Endodermal cell (in vitro differentiated cells): ENCODE measurements around the gene SLC4A8. TPM values are rescaled to one million over a fixed set of nuclear protein-coding genes. Genes with fewer than 3 reads are reported as not detected.

ENCODE experiments used
- DNase-seq: peaks from one replicate; pipeline ENCODE4 v3.0.0-alpha.2; 2017
- H3K27ac ChIP-seq: 2 replicates; pipeline ENCODE4 v1.5.1; 2013; ENCODE audit warnings: mild to moderate bottlenecking, low read depth, low read length, moderate library complexity
- H3K27me3 ChIP-seq: 2 replicates; pipeline ENCODE4 v1.6.1; 2013; ENCODE audit warnings: mild to moderate bottlenecking, low read length, moderate library complexity; ENCODE audit not compliant: insufficient read depth, control insufficient read depth, poor library complexity, severe bottlenecking
- H3K36me3 ChIP-seq: 2 replicates; pipeline ENCODE4 v1.7.0; 2013; ENCODE audit warnings: mild to moderate bottlenecking, low read length, moderate library complexity; ENCODE audit not compliant: control insufficient read depth, insufficient read depth
- H3K4me1 ChIP-seq: one replicate; pipeline ENCODE4 v1.7.0; 2013; ENCODE audit warnings: low read length; ENCODE audit not compliant: control insufficient read depth, insufficient read depth
- H3K4me3 ChIP-seq: 2 replicates; pipeline ENCODE4 v1.5.1; 2013; ENCODE audit warnings: mild to moderate bottlenecking, low read length, moderate library complexity
- H3K9ac ChIP-seq: 2 replicates; pipeline ENCODE4 v1.6.1; 2013; ENCODE audit warnings: mild to moderate bottlenecking, low read length, moderate library complexity; ENCODE audit not compliant: poor library complexity, severe bottlenecking; ENCODE audit errors: extremely low read depth
- H3K9me3 ChIP-seq: 2 replicates; pipeline ENCODE4 v1.6.1; 2013; ENCODE audit warnings: mild to moderate bottlenecking, low read length, moderate library complexity; ENCODE audit not compliant: control insufficient read depth
- H3K27ac Mint-ChIP-seq: 2 replicates; pipeline ENCODE4 v1.8.0; 2020; ENCODE audit warnings: mixed read lengths
- H3K27me3 Mint-ChIP-seq: 2 replicates; pipeline ENCODE4 v1.8.0; 2021; ENCODE audit warnings: mild to moderate bottlenecking, mixed read lengths; ENCODE audit not compliant: insufficient read depth
- H3K36me3 Mint-ChIP-seq: 2 replicates; pipeline ENCODE4 v1.8.0; 2020; ENCODE audit warnings: low read depth, mixed read lengths
- H3K4me1 Mint-ChIP-seq: 2 replicates; pipeline ENCODE4 v1.8.0; 2020; ENCODE audit warnings: mixed read lengths
- H3K4me3 Mint-ChIP-seq: 2 replicates; pipeline ENCODE4 v1.8.0; 2020; ENCODE audit warnings: mild to moderate bottlenecking, moderate library complexity, mixed read lengths
- H3K9me3 Mint-ChIP-seq: 2 replicates; pipeline ENCODE4 v1.8.0; 2020; ENCODE audit warnings: mild to moderate bottlenecking, mixed read lengths
- CTCF ChIP-seq: fragments of 200-600 bp; sonication (generic); conservative IDR thresholded peaks from 2 replicates; pipeline ENCODE4 v1.5.0; 2021; ENCODE audit warnings: antibody characterized with exemption, mild to moderate bottlenecking
- WGBS, 2 experiments: methylation state at CpG; one replicate each; pipeline versions ENCODE4 v1.1.5 to v1.1.7; 2013; ENCODE audit warnings: missing lambda C conversion rate in 2 of 2, mixed read lengths in 1 of 2; ENCODE audit not compliant: insufficient coverage in 1 of 2, insufficient read length in 1 of 2; 5-methylcytosine and 5-hydroxymethylcytosine counted together
- total RNA-seq, 2 donors: library from RNA; stranded (reverse); fragmentation: NEBNext Ultra II Directional in 1 of 2; extraction: Animal tissue kit (Norgen Biotek cat#: 25700) in 1 of 2; gene quantifications; 2 replicates in 1 of 2; 3 replicates in 1 of 2; pipeline ENCODE4 v1.2.1, GENCODE V29; 2021

The SLC4A8 gene
- total RNA-seq, 2 donors from 2014 or later = 25.8 to 26.4 TPM

- H3K4me1 ChIP-seq = peaks cover 13% of the 10 kb centered on the region
- H3K4me3 ChIP-seq = no peak overlapping the region
- Mint-ChIP-seq H3K27me3 (no peaks in the 10 kb centered on the region), H3K4me3 (no peak overlapping the region), H3K9me3 (peaks cover 12% of the 10 kb centered on the region), H3K27ac (peak overlapping the region; percentile 48), H3K36me3 (peaks cover 6% of the 10 kb centered on the region), H3K4me1 (peaks cover 66% of the 10 kb centered on the region)
- WGBS, 2 experiments = 90 to 92% methylated on average over 4 of the region's 4 CpGs
- no peaks in the 10 kb centered on the region for H3K36me3 ChIP-seq
- DNase-seq = no peak
- no peaks in the 10 kb centered on the region for H3K9me3 ChIP-seq
- no peaks in the 10 kb centered on the region for H3K27me3 ChIP-seq
- no peak overlapping the region for H3K27ac ChIP-seq
- H3K9ac ChIP-seq = no peak overlapping the region
- no peak for TF ChIP-seq CTCF
These were observed 3.6 kb downstream of the SLC4A8 start for GRCh38 chr12:51428256-51428655.

GRCh38 chr12:51429700-51430099 lies 5.1 kb downstream of the SLC4A8 start:
- no peak for DNase-seq
- Histone ChIP-seq H3K4me1 (peaks cover 13% of the 10 kb centered on the region), H3K4me3 (no peak overlapping the region), H3K27ac (no peak overlapping the region), H3K9ac (no peak overlapping the region), H3K27me3 (no peaks in the 10 kb centered on the region), H3K9me3 (no peaks in the 10 kb centered on the region), H3K36me3 (no peaks in the 10 kb centered on the region)
- H3K9me3 Mint-ChIP-seq = peaks cover 8% of the 10 kb centered on the region
- H3K27ac Mint-ChIP-seq = no peak overlapping the region
- peaks cover 75% of the 10 kb centered on the region for H3K4me1 Mint-ChIP-seq
- no peak for TF ChIP-seq CTCF
- H3K27me3 Mint-ChIP-seq = no peaks in the 10 kb centered on the region
- 88% methylated on average over 4 of the region's 4 CpGs for WGBS, 2 experiments
- no peak overlapping the region for H3K4me3 Mint-ChIP-seq
- H3K36me3 Mint-ChIP-seq = peaks cover 6% of the 10 kb centered on the region

- H3K27me3 Mint-ChIP-seq = no peaks in the 10 kb centered on the region
- DNase-seq = no peak
- H3K4me1 Mint-ChIP-seq = peaks cover 77% of the 10 kb centered on the region
- no peak overlapping the region for H3K4me3 Mint-ChIP-seq
- Histone ChIP-seq H3K36me3 (no peaks in the 10 kb centered on the region), H3K27ac (no peak overlapping the region), H3K4me3 (no peak overlapping the region), H3K9ac (no peak overlapping the region), H3K27me3 (no peaks in the 10 kb centered on the region), H3K9me3 (no peaks in the 10 kb centered on the region), H3K4me1 (peaks cover 16% of the 10 kb centered on the region)
- H3K9me3 Mint-ChIP-seq = peaks cover 8% of the 10 kb centered on the region
- H3K27ac Mint-ChIP-seq = no peak overlapping the region
- peaks cover 6% of the 10 kb centered on the region for H3K36me3 Mint-ChIP-seq
- 68 to 72% methylated on average over 4 of the region's 4 CpGs for whole genome bisulfite sequencing, 2 experiments
- TF ChIP-seq CTCF = no peak
These were observed 5.7 kb downstream of the SLC4A8 start for GRCh38 chr12:51430196-51430895.
